GM18526 (cell line): ENCODE results near the gene ZNF775.
A peak's percentile ranks its signal among the peaks of the same experiment; 100 is the strongest.

Source experiments
- POLR2A ChIP-seq: IDR thresholded peaks from 3 replicates; pipeline ENCODE4 v1.6.1; 2011; ENCODE audit not compliant: insufficient read length; ENCODE audit errors: extremely low read depth

ZNF775 gene

DNA sequence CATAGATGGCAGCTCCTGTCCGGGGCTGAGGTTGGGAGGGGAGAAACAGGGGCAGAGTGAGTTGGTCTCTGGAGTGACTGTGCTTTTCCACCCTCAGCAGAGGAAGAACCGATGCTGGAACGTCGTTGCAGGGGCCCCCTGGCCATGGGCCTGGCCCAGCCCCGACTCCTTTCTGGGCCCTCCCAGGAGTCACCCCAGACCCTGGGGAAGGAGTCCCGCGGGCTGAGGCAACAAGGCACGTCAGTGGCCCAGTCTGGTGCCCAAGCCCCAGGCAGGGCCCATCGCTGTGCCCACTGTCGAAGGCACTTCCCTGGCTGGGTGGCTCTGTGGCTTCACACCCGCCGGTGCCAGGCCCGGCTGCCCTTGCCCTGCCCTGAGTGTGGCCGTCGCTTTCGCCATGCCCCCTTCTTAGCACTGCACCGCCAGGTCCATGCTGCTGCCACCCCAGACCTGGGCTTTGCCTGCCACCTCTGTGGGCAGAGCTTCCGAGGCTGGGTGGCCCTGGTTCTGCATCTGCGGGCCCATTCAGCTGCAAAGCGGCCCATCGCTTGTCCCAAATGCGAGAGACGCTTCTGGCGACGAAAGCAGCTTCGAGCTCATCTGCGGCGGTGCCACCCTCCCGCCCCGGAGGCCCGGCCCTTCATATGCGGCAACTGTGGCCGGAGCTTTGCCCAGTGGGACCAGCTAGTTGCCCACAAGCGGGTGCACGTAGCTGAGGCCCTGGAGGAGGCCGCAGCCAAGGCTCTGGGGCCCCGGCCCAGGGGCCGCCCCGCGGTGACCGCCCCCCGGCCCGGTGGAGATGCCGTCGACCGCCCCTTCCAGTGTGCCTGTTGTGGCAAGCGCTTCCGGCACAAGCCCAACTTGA is 7.8 kb upstream of the ZNF775 start:
- TF ChIP-seq POLR2A: no peak

- peak; percentile 3 for TF ChIP-seq POLR2A
Measured at GRCh38 chr7:150371996-150372270, 7.2 kb upstream of the ZNF775 start.

DNA sequence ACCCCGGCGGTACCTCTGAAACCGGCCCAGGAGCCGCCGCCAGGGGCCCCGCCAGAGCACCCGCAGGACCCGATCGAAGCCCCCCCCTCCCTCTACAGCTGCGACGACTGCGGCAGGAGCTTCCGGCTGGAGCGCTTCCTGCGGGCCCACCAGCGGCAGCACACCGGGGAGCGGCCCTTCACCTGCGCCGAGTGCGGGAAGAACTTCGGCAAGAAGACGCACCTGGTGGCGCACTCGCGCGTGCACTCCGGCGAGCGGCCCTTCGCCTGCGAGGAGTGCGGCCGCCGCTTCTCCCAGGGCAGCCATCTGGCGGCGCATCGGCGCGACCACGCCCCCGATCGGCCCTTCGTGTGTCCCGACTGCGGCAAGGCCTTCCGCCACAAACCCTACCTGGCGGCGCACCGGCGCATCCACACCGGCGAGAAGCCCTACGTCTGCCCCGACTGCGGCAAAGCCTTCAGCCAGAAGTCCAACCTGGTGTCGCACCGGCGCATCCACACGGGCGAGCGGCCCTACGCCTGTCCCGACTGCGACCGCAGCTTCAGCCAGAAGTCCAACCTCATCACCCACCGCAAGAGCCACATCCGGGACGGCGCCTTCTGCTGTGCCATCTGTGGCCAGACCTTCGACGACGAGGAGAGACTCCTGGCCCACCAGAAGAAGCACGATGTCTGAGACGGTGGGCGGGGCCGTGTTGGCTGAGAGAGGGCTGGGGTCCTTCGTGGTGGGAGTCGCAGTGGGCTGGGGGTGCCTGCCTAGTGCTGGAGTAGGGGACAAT is 6.7 kb upstream of the ZNF775 start:
- no peak for TF ChIP-seq POLR2A

GRCh38 chr7:150373049-150373801 is 5.9 kb upstream of the ZNF775 start:
- TF ChIP-seq POLR2A: no peak

DNA sequence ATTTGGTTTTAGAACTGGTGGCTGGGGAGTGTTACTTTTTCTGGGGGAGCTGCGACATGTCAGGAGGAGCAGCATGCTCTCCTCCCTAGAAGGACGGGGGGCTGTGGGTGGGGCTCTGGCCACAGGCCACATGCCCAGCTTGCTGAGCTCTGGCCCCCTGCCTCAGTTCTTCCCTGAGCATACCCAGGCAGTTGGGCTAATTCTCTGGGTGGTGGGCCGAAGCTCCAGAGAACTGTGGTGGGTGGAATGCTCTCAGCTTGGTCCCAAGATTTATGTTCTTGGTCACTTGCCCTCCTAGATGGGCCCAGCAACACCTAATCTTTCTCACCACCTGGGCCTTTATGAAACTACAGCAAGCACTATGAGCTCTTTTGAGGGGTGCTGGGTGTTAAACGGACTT is 5.1 kb upstream of the ZNF775 start:
- TF ChIP-seq POLR2A: no peak

GRCh38 chr7:150374472-150374871 is 4.7 kb upstream of the ZNF775 start:
- TF ChIP-seq POLR2A: no peak

DNA sequence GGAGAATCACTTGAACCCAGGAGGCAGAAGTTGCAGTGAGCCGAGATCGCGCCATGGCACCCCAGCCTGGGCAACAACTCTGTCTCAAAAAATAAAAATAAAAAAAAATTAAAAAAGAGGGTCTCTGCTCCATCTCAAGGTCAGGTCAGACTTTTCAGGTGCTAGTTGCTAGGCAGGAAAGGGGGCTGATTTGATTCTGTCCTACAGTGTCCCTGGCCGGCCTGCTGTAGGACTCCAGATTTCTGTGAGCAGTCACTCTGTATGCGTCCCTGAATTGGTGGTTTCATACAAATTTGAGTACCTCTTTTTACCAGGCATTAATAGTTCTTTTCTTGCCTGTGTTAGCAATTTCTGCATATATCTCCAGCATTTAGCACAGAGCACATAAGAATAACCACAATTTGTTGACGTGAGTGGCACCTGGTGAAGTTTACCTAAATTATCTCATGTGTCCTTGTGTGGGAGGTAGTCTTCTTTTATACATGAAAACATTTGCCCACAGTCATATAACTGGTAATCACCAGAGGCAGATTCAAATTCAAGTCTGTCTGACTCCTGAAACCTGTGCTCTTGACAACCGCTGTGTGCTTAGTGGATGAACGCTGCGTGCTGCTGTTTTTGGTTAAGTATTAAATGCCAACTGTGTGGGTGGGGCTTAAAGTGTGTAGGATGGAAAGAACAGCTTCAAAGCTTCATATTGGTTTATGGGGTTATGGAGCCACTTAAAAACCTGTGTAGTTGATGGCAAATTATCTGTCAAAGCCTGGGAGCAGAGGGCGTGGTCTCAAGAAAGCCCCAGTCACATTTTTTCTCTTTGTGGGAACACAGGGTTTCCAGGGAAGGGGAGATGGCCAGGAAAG is 3.2 kb upstream of the ZNF775 start:
- TF ChIP-seq POLR2A: peak; percentile 37

DNA sequence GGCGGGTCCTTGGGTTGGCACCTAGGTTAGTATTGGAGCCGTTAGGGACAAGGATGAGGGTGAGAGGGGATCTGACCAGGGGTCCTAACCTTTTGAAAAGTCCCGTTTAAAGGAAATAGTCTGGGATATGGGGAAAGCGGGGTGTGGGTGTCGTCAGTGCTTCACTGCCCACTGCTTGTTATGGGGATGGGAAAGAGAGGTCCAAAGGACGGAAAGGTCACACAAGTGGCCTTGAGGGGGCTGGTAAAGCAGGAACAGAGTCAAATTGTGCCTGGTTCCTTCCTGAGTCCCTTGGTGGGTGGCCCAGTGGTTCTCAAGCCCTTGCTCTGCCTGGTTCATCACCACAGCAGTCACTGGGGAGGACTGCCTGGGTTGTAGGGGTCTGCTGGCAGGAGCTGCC is 2.6 kb upstream of the ZNF775 start:
- no peak for TF ChIP-seq POLR2A

DNA sequence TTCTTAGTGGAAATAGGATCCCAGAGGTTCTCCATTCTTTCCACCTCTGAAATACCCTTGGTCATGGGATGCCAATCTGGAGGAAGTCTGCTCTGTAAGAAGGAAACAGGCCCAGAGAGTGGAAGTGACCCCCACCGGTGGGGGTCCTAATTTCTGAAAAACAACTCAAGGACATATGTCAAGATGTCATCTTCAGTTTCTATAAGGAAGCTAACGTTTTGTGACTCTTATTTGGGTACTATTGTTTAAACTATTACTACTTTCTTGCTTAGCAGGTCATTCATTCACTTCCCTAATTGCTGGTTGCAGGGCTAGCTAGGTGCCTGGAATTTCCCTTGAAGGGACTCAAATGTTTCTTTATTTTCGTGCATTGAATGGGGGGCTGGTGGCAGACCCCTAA is 1.9 kb upstream of the ZNF775 start:
- peak; percentile 38 for TF ChIP-seq POLR2A

DNA sequence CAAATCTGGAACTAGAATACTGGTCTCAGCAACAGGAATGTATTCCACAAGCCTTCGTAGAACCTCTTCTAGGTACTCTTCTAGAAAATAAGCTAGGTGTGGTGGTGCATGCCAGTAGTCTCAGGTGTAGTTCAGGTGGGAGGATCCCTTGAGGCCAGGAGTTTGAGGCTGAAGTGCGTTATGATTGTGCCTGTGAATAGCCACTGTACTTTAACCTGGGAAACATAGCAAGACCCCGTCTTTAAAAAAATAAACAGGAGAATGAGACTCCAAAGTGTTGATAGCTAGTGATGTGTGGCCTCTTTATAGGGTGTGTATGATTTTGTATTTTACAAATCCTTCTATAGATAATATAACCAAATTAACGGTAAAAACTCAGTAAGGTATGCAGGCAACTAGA is 1.5 kb upstream of the ZNF775 start:
- no peak for TF ChIP-seq POLR2A

GRCh38 chr7:150378115-150378852 is 846 bp upstream of the ZNF775 start:
- peak; percentile 85 for TF ChIP-seq POLR2A

DNA sequence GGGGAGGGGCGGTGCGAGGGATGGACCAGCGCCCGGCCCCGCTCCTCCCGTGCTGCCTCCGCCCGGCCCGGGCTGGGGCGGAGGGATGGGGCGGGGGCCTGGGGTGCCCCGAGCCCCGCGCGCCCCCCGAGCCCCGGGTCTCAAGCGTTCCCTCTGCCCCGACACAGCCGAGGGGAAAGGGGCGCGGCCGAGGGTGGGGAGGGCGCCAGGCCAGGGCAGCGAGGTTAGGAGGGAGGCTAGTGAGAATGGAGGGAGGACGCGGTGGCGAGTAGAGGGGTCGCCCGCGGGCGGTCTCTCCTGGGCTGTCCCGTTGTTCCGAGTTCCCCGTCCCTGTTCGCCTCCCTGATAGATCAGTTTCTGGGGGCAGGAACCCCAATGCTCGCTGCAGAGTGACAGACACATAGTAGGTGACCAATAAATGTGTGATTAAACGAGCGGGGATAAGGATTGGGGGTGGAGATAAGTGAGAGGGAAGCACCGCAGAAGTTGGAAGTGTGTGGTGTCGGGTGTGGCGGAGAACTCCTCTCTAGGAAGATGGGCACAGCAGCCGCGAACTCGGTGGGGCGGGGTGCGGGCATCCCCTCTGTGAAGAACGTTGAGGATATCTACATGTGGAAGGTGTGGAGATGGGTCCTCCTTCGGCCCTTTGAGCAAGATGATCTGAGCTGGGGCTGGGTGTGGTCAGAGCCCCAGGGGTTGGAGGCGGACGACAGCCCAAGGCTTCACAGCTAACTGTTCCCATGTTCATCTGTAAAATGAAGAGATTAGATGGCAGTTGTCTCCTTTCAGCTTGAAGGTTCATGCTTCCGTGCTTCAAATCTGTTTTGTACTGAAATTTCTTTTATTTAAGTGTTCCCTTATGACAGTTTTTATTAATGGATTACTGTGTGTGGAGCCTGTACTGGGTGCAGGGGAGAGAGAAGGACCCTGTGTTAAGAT is 580 bp downstream of the ZNF775 start:
- peak; percentile 58 for TF ChIP-seq POLR2A

- peak; percentile 32 for TF ChIP-seq POLR2A
Measured at GRCh38 chr7:150380463-150380862, 1.3 kb downstream of the ZNF775 start.

- no peak for TF ChIP-seq POLR2A
Measured at GRCh38 chr7:150381096-150381495, 2.0 kb downstream of the ZNF775 start.

DNA sequence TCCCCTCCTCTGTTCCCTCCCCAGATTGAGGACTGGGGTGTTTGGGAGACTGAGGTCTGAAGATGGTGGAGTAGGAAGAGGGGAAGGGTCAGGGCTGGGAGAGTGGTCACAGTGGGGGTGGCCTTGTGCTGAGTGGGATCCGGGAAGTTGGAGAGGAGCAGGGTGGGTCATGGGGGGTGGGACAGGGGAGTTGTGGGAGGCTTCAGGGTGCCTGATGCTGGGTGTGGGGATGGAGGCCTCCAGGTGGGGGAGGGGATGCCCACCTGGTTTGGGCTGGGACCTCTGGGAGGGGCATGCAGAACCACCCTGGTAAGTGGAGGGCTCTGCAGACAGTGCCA is 2.6 kb downstream of the ZNF775 start:
- no peak for TF ChIP-seq POLR2A
